GM21576 (cell line): ENCODE data around the gene CCL21.

Experiments used
- ATAC-seq: cut with Tn5 transposase; IDR thresholded peaks from one replicate; pipeline ENCODE4 v1.9.1; 2021; ENCODE audit warnings: mild to moderate bottlenecking, moderate library complexity; ENCODE audit not compliant: unreplicated experiment

The CCL21 gene

DNA sequence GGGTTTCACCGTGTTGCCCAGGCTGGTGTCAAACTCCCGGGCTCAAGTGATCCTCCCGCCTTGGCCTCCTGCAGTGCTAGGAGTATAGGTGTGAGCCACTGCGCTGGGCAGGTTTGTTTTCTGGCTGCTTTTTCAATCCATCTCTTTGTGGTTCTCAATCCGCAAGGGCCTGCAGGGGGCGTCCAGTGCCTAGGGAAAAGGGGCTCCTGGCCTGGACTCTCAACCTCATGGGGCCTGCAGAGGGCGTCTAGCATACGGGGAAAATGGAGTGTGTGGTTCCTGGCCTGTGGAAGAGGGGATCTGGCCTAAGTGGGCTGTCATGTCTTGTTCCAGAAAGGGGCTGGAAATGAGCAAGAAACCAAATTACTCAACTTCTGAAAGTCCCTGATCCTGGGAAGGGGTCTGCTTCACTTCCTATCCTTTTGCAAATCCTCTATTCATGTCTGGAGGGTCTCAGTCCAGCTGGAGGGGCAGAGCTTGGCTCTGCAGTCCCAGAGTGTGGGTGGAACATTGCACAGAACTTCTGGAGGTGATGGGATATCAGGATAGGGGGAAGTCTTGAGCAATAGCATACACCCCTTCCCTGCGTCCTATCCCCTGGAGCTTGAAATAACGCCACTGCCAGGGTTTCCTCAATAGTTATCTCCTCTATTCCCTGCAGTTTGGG is 34.8 kb downstream of the CCL21 start:
- no peak for ATAC-seq

DNA sequence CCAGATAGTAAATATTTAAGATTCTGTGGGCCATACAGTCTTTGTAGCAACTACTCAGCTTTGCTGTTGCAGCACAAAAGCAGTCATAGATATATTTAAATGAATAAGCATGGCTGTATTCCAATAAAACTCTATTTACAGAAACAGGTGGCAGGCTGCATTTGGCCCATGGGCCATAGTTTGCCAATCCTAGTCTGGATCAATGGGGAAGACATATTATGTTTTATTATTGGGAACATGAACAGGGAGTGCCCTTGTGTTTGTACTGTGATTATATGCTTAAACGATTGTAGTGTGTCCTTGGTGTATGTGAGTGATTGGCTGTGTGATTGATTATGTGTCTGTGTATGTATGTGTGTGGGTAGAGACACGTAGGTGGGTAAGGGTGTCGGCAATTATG is 35.5 kb downstream of the CCL21 start:
- ATAC-seq = no peak

DNA sequence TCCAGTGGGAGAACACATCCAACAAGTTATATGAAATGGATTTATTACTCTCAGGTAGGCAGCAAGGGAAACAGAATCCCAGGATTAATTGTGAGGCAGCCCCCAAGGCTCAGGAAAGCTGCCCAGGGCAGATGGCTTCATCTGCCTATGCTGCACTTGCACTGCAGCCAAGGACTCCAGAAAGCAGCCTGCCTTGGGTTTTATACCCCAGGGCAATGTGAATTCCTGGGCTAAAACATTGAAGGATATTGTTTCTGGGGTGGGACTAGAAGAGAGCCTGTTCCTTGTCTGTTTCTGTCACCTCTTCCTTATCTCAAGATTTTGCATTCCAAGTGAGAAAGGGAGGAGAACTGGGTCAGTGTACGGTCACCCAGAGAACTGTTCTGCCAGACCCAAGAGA is 38.6 kb downstream of the CCL21 start:
- ATAC-seq = no peak

DNA sequence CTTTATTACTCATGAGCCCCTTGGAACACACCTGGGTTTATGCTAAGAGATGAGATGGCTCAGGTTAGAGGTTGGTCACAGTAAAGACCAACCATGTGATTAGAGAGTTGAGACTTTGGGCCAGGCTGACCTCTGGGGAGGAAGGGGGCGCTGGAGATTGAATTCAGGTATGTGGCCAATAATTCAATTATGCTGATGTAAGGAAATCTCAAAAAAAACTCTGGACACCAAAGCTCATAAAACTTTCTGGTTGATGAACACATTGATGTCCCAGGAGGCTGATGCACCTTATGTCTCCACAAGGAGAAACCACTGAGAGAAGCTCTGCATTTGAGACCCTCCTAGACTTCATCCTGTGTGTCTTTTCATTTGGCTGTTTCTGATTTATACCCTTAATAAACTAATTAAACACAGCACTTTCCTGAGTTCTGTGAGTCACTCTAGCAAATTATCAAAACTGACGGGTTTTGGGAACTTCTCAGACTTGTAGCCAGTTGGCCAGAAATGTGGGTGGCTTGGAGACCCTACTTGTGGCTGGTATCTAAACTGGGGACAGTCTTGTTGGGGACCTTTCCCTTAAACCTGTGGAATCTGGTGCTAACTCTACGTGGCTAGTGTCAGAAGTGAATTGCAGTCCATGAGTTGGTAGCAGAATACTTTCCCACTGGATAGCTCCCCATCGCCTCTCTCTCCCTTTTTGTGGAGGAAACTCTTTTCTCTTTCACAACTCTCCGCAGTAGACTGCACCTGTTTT is 40.0 kb downstream of the CCL21 start:
- no peak for ATAC-seq

DNA sequence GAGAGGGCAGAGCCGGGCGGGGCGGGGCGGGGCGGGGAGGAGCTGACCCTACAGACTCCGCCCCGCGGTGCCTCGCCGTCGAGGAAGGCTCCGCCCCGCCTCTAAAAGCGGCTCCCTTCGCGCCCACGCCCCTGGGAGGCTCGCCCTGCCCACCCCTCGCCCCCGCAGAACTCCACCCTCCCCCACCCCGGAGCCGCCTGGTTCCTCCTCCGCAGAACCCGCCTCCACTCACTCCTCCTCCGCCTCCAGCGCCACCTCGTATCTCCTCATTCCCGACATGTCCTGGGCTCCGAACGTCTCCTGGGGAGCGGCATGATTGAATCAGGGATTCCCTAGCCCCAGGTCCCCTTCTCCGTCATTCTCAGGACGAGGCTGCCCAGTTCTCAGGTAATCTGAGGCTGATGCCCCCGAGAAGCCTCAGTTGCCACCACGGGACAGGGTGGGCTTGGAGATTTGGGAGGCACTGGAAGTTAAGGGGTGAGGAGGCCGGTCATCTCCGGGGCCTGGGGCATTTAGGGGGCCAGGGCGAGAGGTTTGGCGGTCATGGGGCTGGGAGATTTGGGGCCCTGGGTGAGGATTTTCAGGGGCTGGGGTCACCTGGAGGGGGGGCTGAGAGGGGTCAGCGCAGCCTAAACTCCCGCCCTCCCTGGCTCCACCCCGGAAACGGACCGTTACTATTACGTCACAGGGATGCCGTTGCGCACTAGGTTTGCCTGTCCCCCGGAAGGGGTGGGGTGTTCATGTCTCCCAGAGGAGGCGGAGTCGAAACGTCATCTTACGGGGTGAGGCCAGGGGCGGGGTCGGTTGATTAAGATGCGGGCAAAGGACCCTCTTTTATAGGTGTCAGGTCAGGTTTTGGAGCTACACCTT is 44.3 kb downstream of the CCL21 start:
- peak; percentile 71 for ATAC-seq

DNA sequence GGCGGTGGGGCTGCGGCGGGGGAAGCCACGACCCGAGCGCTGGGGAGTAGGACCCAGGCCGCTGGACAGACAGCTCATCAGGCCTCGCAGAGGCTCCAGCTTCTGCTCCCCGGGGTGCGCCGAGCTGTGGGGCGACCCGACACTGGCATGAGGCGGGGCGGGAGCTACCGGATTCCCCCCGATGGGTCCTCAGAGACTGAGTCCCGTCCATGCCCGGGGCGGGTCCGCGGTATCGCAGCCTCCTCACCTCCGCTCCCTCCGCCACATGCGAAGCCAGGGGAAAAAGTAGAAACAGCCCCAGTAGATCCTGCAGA is 44.9 kb downstream of the CCL21 start:
- no peak for ATAC-seq

DNA sequence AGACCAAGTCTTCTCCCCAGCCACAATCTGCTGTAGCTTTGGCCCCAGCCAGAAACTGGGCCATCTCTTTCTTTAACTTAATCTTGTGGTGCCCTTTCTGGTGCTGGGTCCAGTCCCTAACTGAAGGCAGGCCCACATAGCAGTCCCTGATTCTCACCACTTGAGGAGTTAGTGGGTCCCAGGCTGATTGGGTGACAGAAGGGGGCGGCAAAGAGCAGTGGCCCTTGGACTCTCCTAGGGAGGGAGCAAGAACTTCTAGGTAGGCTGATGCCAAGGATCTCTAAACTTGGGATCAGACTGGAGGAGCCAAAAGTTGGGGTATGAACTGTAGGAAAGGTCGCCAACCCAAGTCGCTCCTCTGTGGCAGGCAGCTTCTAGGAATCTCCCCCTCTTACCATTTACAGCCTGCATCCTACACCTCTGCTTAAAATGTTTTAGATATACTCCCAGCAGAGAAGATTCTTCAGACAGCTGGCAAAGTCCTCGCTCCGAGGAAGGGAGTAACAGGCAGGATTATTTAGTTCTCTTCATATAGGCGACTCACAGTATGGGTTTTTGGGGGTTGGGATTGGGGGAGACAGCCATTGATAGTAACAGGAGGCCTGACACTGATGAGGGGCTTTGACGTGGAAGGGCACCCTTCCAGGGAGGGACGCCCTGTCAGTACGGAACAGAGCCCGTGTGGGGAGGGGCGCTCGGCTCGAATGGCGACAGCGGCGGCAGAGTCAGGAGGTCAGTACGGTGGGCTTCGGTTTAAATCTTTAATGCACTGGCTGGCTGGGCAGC is 45.5 kb downstream of the CCL21 start:
- ATAC-seq = peak; percentile 49

DNA sequence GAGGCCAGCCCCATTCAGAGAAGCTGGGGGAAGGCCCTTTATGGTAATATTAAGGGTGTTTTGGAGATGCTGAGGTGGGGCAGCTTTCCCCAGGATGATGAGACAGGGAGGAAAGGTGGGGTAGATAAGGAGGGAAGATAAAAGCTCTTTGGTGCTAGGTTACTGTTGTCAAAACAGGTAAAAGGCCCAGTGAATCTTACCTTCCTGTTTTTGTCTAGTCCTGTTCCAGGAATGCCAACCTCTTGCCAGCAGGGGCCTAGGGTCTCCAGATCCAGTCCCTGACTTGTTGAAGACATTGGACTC is 46.7 kb downstream of the CCL21 start:
- no peak for ATAC-seq

DNA sequence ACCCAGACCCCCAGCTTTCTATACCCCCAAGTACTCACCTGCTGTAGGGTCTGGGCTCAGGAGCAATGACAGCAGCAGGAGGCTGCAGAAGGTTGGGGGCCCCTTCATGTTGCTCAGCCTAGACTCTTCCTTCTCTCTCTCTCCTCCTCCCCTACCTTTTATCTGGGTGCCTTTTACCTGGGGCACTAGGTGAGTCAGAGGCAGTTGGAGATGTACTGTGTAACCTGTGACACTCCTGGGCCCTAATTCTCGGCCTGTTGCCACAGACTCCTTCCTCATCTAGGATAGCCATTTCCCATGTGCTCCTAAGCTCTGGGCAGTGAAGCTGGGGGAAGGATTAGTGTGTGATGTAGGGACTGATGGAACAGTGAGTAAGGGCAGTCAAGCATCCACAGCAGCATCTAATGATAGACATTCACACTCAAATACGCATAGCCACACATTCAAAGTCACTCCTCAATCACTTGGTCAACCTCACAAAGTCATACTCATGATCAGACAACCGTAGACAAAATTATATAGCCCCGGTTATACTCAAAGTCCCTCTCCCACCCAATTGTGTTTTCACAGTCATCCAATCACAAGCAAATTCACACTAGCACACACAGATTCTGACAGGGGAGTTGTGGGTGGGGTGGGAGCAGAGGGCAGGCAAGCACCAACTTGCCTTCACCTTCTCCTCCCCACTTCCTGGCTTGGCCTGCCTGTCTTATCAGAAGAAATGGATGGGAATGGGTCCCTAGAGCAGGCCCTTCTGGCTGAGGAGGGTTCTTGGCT is 47.2 kb downstream of the CCL21 start, which contains the start of gene CCL27:
Gene CCL27, minus strand, starts transcription at position 132 of the 777 bp plus-strand sequence. Its CDS starts 24 bp downstream, at position 108.
- no peak for ATAC-seq

DNA sequence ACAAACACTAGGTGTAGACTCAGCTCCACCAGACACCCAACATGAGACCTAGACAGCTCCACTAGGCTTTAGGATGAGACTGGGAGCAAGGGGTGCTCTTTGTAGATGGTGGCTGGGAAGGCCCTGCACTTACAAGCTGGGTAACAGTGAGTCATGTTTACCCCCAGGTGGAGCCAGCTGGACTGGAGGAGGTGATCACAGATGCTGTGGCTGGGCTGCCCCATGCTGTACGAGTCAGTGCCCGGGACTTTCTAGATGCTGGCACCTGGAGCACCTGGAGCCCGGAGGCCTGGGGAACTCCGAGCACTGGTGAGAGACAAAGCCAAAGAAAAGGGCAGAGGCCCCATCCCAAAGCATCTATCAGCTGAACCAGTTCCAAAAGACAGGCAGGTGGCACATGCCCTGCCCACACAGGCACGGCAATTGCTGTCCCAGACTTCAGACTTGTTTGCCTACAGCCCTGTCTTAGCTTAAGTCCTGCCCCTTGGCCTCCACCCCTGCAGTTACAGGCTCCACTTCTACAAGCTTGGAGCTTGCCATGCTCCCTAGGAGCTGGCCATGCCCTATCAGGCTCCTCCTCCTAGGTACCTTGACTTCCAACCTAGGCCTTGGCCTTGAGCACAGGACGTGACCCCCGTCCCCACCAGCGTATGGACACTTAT is 50.2 kb downstream of the CCL21 start:
- ATAC-seq = no peak
